ENCODE measurements around the gene EBF3.

Gene EBF3

GRCh38 chr10:129808092-129808983, 155.7 kb downstream of the EBF3 start:
- no peak overlapping the region for H3K27ac Mint-ChIP-seq
- H3K27me3 Mint-ChIP-seq, result no peaks in the 10 kb centered on the region
- peaks cover 24% of the 10 kb centered on the region for H3K9me3 Mint-ChIP-seq
- H3K4me3 Mint-ChIP-seq, result no peak overlapping the region
- no peaks in the 10 kb centered on the region for H3K4me1 Mint-ChIP-seq
- peaks cover 11% of the 10 kb centered on the region for H3K36me3 Mint-ChIP-seq

GRCh38 chr10:129807211-129807610, 156.9 kb downstream of the EBF3 start:
- no peak overlapping the region for H3K4me3 Mint-ChIP-seq
- H3K27me3 Mint-ChIP-seq, result no peaks in the 10 kb centered on the region
- H3K27ac Mint-ChIP-seq, result no peak overlapping the region
- no peaks in the 10 kb centered on the region for H3K4me1 Mint-ChIP-seq
- H3K9me3 Mint-ChIP-seq, result peaks cover 31% of the 10 kb centered on the region
- peaks cover 11% of the 10 kb centered on the region for H3K36me3 Mint-ChIP-seq

GRCh38 chr10:129800796-129801340, 163.2 kb downstream of the EBF3 start:
- no peaks in the 10 kb centered on the region for H3K27me3 Mint-ChIP-seq
- H3K4me1 Mint-ChIP-seq, result no peaks in the 10 kb centered on the region
- H3K4me3 Mint-ChIP-seq, result no peak overlapping the region
- H3K36me3 Mint-ChIP-seq, result peaks cover 2% of the 10 kb centered on the region
- H3K9me3 Mint-ChIP-seq, result peaks cover 37% of the 10 kb centered on the region
- H3K27ac Mint-ChIP-seq, result no peak overlapping the region

- H3K27ac Mint-ChIP-seq, result no peak overlapping the region
- no peaks in the 10 kb centered on the region for H3K27me3 Mint-ChIP-seq
- H3K9me3 Mint-ChIP-seq, result peaks cover 37% of the 10 kb centered on the region
- H3K4me1 Mint-ChIP-seq, result no peaks in the 10 kb centered on the region
- H3K36me3 Mint-ChIP-seq, result peaks cover 2% of the 10 kb centered on the region
- H3K4me3 Mint-ChIP-seq, result no peak overlapping the region
Observed at GRCh38 chr10:129799942-129800341, 164.1 kb downstream of the EBF3 start.

GRCh38 chr10:129796710-129797420, 167.2 kb downstream of the EBF3 start:
- Mint-ChIP-seq H3K4me1 (no peaks in the 10 kb centered on the region), H3K27ac (no peak overlapping the region), H3K9me3 (peaks cover 20% of the 10 kb centered on the region), H3K4me3 (no peak overlapping the region), H3K27me3 (no peaks in the 10 kb centered on the region), H3K36me3 (peaks cover 3% of the 10 kb centered on the region)

- Mint-ChIP-seq H3K4me1 (no peaks in the 10 kb centered on the region), H3K27me3 (no peaks in the 10 kb centered on the region), H3K9me3 (peaks cover 24% of the 10 kb centered on the region), H3K4me3 (no peak overlapping the region), H3K27ac (no peak overlapping the region), H3K36me3 (peaks cover 3% of the 10 kb centered on the region)
Observed at GRCh38 chr10:129793996-129794395, 170.1 kb downstream of the EBF3 start.

GRCh38 chr10:129793479-129793878, 170.6 kb downstream of the EBF3 start:
- Mint-ChIP-seq H3K36me3 (peaks cover 3% of the 10 kb centered on the region), H3K4me1 (no peaks in the 10 kb centered on the region), H3K4me3 (no peak overlapping the region), H3K9me3 (peaks cover 19% of the 10 kb centered on the region), H3K27ac (no peak overlapping the region), H3K27me3 (no peaks in the 10 kb centered on the region)

- H3K36me3 Mint-ChIP-seq, result peaks cover 3% of the 10 kb centered on the region
- no peak overlapping the region for H3K4me3 Mint-ChIP-seq
- no peak overlapping the region for H3K27ac Mint-ChIP-seq
- no peaks in the 10 kb centered on the region for H3K27me3 Mint-ChIP-seq
- H3K9me3 Mint-ChIP-seq, result peaks cover 14% of the 10 kb centered on the region
- no peaks in the 10 kb centered on the region for H3K4me1 Mint-ChIP-seq
Observed at GRCh38 chr10:129792864-129793263, 171.2 kb downstream of the EBF3 start.

GRCh38 chr10:129792141-129792540, 171.9 kb downstream of the EBF3 start:
- H3K4me3 Mint-ChIP-seq, result no peak overlapping the region
- no peaks in the 10 kb centered on the region for H3K27me3 Mint-ChIP-seq
- no peaks in the 10 kb centered on the region for H3K4me1 Mint-ChIP-seq
- H3K27ac Mint-ChIP-seq, result no peak overlapping the region
- H3K9me3 Mint-ChIP-seq, result peaks cover 19% of the 10 kb centered on the region
- H3K36me3 Mint-ChIP-seq, result peaks cover 3% of the 10 kb centered on the region

- no peak overlapping the region for H3K4me3 Mint-ChIP-seq
- no peaks in the 10 kb centered on the region for H3K4me1 Mint-ChIP-seq
- no peak overlapping the region for H3K27ac Mint-ChIP-seq
- no peaks in the 10 kb centered on the region for H3K27me3 Mint-ChIP-seq
- peaks cover 3% of the 10 kb centered on the region for H3K36me3 Mint-ChIP-seq
- peaks cover 19% of the 10 kb centered on the region for H3K9me3 Mint-ChIP-seq
Observed at GRCh38 chr10:129790715-129791446, 173.2 kb downstream of the EBF3 start.

GRCh38 chr10:129788215-129788614, 175.9 kb downstream of the EBF3 start:
- H3K4me3 Mint-ChIP-seq, result no peak overlapping the region
- H3K9me3 Mint-ChIP-seq, result peaks cover 17% of the 10 kb centered on the region
- H3K36me3 Mint-ChIP-seq, result no peaks in the 10 kb centered on the region
- H3K27me3 Mint-ChIP-seq, result no peaks in the 10 kb centered on the region
- no peak overlapping the region for H3K27ac Mint-ChIP-seq
- H3K4me1 Mint-ChIP-seq, result no peaks in the 10 kb centered on the region

- H3K4me1 Mint-ChIP-seq, result no peaks in the 10 kb centered on the region
- no peak overlapping the region for H3K27ac Mint-ChIP-seq
- no peaks in the 10 kb centered on the region for H3K27me3 Mint-ChIP-seq
- H3K4me3 Mint-ChIP-seq, result no peak overlapping the region
- peaks cover 22% of the 10 kb centered on the region for H3K9me3 Mint-ChIP-seq
- H3K36me3 Mint-ChIP-seq, result no peaks in the 10 kb centered on the region
Observed at GRCh38 chr10:129787557-129787956, 176.5 kb downstream of the EBF3 start.

GRCh38 chr10:129786216-129786615, 177.9 kb downstream of the EBF3 start:
- Mint-ChIP-seq H3K9me3 (peaks cover 18% of the 10 kb centered on the region), H3K4me1 (no peaks in the 10 kb centered on the region), H3K36me3 (no peaks in the 10 kb centered on the region), H3K4me3 (no peak overlapping the region), H3K27ac (no peak overlapping the region), H3K27me3 (no peaks in the 10 kb centered on the region)

- Mint-ChIP-seq H3K4me1 (no peaks in the 10 kb centered on the region), H3K36me3 (no peaks in the 10 kb centered on the region), H3K27ac (no peak overlapping the region), H3K4me3 (no peak overlapping the region), H3K9me3 (peaks cover 18% of the 10 kb centered on the region), H3K27me3 (no peaks in the 10 kb centered on the region)
Observed at GRCh38 chr10:129785536-129785981, 178.5 kb downstream of the EBF3 start.

Measured in activated naive CD4-positive, alpha-beta T cell treated with anti-CD3 and anti-CD28 coated beads, Interleukin-2, amount 50 U/mL, for 24 hours (primary cell).